Osteoblast (primary cell): ENCODE data around the gene PSTPIP1. TPM values are rescaled to one million over a fixed set of nuclear protein-coding genes. Genes with fewer than 3 reads are reported as not detected.
A peak's percentile ranks its signal among the peaks of the same experiment; 100 is the strongest.

ENCODE experiments used
- DNase-seq: peaks from one replicate; pipeline ENCODE4 v3.0.0; 2011; ENCODE audit warnings: low spot score, mixed read lengths; ENCODE audit not compliant: insufficient read length; ENCODE audit errors: missing footprints
- H2AFZ ChIP-seq: 2 replicates; pipeline ENCODE4 v1.6.0; 2011; ENCODE audit warnings: mild to moderate bottlenecking, low read length
- H3K27ac ChIP-seq: 2 replicates; pipeline ENCODE4 v1.5.1; 2011; ENCODE audit warnings: mild to moderate bottlenecking, low read depth, low read length, moderate library complexity
- H3K27me3 ChIP-seq: 2 replicates; pipeline ENCODE4 v1.6.0; 2012; ENCODE audit warnings: mild to moderate bottlenecking, control low read depth, inconsistent platforms, low read length, moderate library complexity; ENCODE audit not compliant: insufficient read depth
- H3K36me3 ChIP-seq: 2 replicates; pipeline ENCODE4 v1.5.1; 2011; ENCODE audit warnings: mild to moderate bottlenecking, low read length, control low read depth, moderate library complexity; ENCODE audit not compliant: insufficient read depth
- H3K4me1 ChIP-seq: 2 replicates; pipeline ENCODE4 v1.5.1; 2011; ENCODE audit warnings: mild to moderate bottlenecking, low read length, control low read depth, moderate library complexity; ENCODE audit not compliant: insufficient read depth
- H3K4me2 ChIP-seq: 2 replicates; pipeline ENCODE4 v1.6.0; 2011; ENCODE audit warnings: mild to moderate bottlenecking, low read length; ENCODE audit not compliant: insufficient read depth
- H3K4me3 ChIP-seq: fragments of 200-600 bp; sonication (generic); 3 replicates; pipeline ENCODE4 v1.5.1; 2012; ENCODE audit warnings: mild to moderate bottlenecking, low read length, inconsistent platforms; ENCODE audit not compliant: insufficient read depth
- H3K79me2 ChIP-seq: 2 replicates; pipeline ENCODE4 v1.6.0; 2012; ENCODE audit warnings: mild to moderate bottlenecking, low read length, control low read depth, inconsistent platforms; ENCODE audit not compliant: insufficient read depth
- H3K9me3 ChIP-seq: 2 replicates; pipeline ENCODE4 v1.5.1; 2011; ENCODE audit warnings: low read depth, low read length, control low read depth
- H4K20me1 ChIP-seq: 2 replicates; pipeline ENCODE4 v1.6.0; 2012; ENCODE audit warnings: mild to moderate bottlenecking, low read length, control low read depth; ENCODE audit not compliant: insufficient read depth
- CTCF ChIP-seq: IDR thresholded peaks from 2 replicates; pipeline ENCODE4 v1.5.1; 2011; ENCODE audit warnings: mild to moderate bottlenecking, low read depth, low read length, moderate library complexity; ENCODE audit errors: extremely low read depth
- total RNA-seq: library from RNA; depleted of rRNA; stranded (reverse); fragments of >200 nt; gene quantifications from 2 replicates; pipeline ENCODE4 v1.2.3, GENCODE V29; 2012

Gene PSTPIP1
- total RNA-seq, 1 donor = not detected

- TF ChIP-seq CTCF = no peak
- Histone ChIP-seq H3K27ac (no peak overlapping the region), H3K4me3 (no peak overlapping the region), H3K36me3 (no peaks in the 10 kb centered on the region), H4K20me1 (no peaks in the 10 kb centered on the region), H3K79me2 (no peaks in the 10 kb centered on the region), H2AFZ (peak overlapping the region; percentile 22), H3K4me2 (no peak overlapping the region), H3K4me1 (no peaks in the 10 kb centered on the region), H3K9me3 (no peaks in the 10 kb centered on the region), H3K27me3 (no peaks in the 10 kb centered on the region)
- DNase-seq = no peak
Observed at GRCh38 chr15:76983590-76984375, 11.1 kb upstream of the PSTPIP1 start.

DNA sequence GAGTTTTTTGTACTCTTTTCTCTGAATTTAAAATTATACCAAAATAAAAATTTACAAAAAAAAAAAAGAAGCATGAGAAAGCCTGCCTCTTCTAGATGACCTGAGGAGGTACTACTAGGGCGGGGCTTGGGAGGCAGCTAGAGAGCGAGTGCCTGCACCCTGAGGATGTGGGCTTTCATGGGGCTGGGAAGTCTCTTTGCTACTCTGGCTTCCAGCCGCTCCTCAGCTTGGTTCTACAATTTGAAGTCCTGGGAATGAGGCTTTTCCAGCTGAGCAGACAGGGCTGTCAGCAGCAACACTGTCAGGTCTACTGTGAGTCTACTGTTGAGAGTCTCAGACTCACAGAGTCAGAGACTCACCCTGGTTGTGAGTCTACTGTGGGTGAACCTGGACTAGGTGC is 8.2 kb upstream of the PSTPIP1 start:
- Histone ChIP-seq H3K27me3 (no peaks in the 10 kb centered on the region), H2AFZ (no peak overlapping the region), H3K4me2 (no peak overlapping the region), H3K9me3 (no peaks in the 10 kb centered on the region), H3K4me1 (no peaks in the 10 kb centered on the region), H4K20me1 (no peaks in the 10 kb centered on the region), H3K36me3 (no peaks in the 10 kb centered on the region), H3K4me3 (no peak overlapping the region), H3K79me2 (no peaks in the 10 kb centered on the region), H3K27ac (no peak overlapping the region)
- TF ChIP-seq CTCF = no peak
- no peak for DNase-seq

- no peaks in the 10 kb centered on the region for H3K36me3 ChIP-seq
- no peaks in the 10 kb centered on the region for H3K27me3 ChIP-seq
- no peak overlapping the region for H3K4me3 ChIP-seq
- H3K4me2 ChIP-seq = no peak overlapping the region
- no peak for DNase-seq
- H3K4me1 ChIP-seq = no peaks in the 10 kb centered on the region
- no peaks in the 10 kb centered on the region for H3K9me3 ChIP-seq
- no peak overlapping the region for H2AFZ ChIP-seq
- H4K20me1 ChIP-seq = no peaks in the 10 kb centered on the region
- no peak for TF ChIP-seq CTCF
- no peaks in the 10 kb centered on the region for H3K79me2 ChIP-seq
- no peak overlapping the region for H3K27ac ChIP-seq
Observed at GRCh38 chr15:76987276-76987675, 7.7 kb upstream of the PSTPIP1 start.

GRCh38 chr15:76987896-76988860 is 6.7 kb upstream of the PSTPIP1 start:
- H3K4me2 ChIP-seq = no peak overlapping the region
- no peak overlapping the region for H2AFZ ChIP-seq
- TF ChIP-seq CTCF = no peak
- H3K4me1 ChIP-seq = no peaks in the 10 kb centered on the region
- no peak for DNase-seq
- H4K20me1 ChIP-seq = no peaks in the 10 kb centered on the region
- no peak overlapping the region for H3K4me3 ChIP-seq
- no peaks in the 10 kb centered on the region for H3K27me3 ChIP-seq
- no peak overlapping the region for H3K27ac ChIP-seq
- no peaks in the 10 kb centered on the region for H3K9me3 ChIP-seq
- H3K36me3 ChIP-seq = no peaks in the 10 kb centered on the region
- H3K79me2 ChIP-seq = no peaks in the 10 kb centered on the region
